ENCODE measurements around the gene MAT2B. TPM values are rescaled to one million over a fixed set of nuclear protein-coding genes. Genes with fewer than 3 reads are reported as not detected.

MAT2B gene
- total RNA-seq, 2 donors from 2014 or later: 53.0 to 72.7 TPM

Other genes starting within 250 kb of the MAT2B start
- 10 to 100 TPM; 88.1 to 89.2 TPM for gene CCNG1, start 68.0 kb upstream of the MAT2B start, total RNA-seq
- 10 to 100 TPM; 15.7 to 16.4 TPM for gene NUDCD2, start 45.5 kb upstream of the MAT2B start, total RNA-seq
- 1 to 10 TPM in 1 of 2 donors, under 1 TPM in 1; 0.52 to 1.7 TPM for gene HMMR, start 45.0 kb upstream of the MAT2B start, total RNA-seq

Measured in left cardiac atrium (tissue), 2 donors.